NCI-H146 (cell line): ENCODE results near the gene DNAH17.

Source experiments
- DNase-seq: peaks from one replicate; lab custom pipeline; 2025; lab: John Stamatoyannopoulos, UW

The DNAH17 gene

GRCh38 chr17:78544881-78545755 lies 32.1 kb downstream of the DNAH17 start:
- DNase-seq: peak; percentile 61

- peak; percentile 17 for DNase-seq
Observed at GRCh38 chr17:78541488-78542206, 35.5 kb downstream of the DNAH17 start.

GRCh38 chr17:78539781-78540180 lies 37.4 kb downstream of the DNAH17 start:
- DNase-seq: no peak

- DNase-seq: peak; percentile 28
Observed at GRCh38 chr17:78538033-78538776, 39.0 kb downstream of the DNAH17 start.

GRCh38 chr17:78537217-78537860 lies 39.9 kb downstream of the DNAH17 start:
- no peak for DNase-seq

GRCh38 chr17:78535273-78536197 lies 41.7 kb downstream of the DNAH17 start:
- peak; percentile 67 for DNase-seq

GRCh38 chr17:78534492-78535272 lies 42.5 kb downstream of the DNAH17 start:
- DNase-seq: no peak

GRCh38 chr17:78532922-78533640 lies 44.1 kb downstream of the DNAH17 start:
- DNase-seq: no peak

GRCh38 chr17:78532311-78532710 lies 44.9 kb downstream of the DNAH17 start:
- DNase-seq: peak; percentile 76

GRCh38 chr17:78530675-78531074 lies 46.5 kb downstream of the DNAH17 start:
- no peak for DNase-seq

- peak; percentile 91 for DNase-seq
Observed at GRCh38 chr17:78529871-78530670, 47.1 kb downstream of the DNAH17 start.

GRCh38 chr17:78529251-78529650 lies 47.9 kb downstream of the DNAH17 start:
- DNase-seq: no peak

GRCh38 chr17:78528541-78528940 lies 48.7 kb downstream of the DNAH17 start:
- DNase-seq: peak; percentile 87

- DNase-seq: no peak
Observed at GRCh38 chr17:78527345-78527744, 49.9 kb downstream of the DNAH17 start.

GRCh38 chr17:78526231-78527025 lies 50.8 kb downstream of the DNAH17 start:
- DNase-seq: no peak

- DNase-seq: no peak
Observed at GRCh38 chr17:78525511-78526160, 51.6 kb downstream of the DNAH17 start.

GRCh38 chr17:78524870-78525510 lies 52.2 kb downstream of the DNAH17 start:
- no peak for DNase-seq
